Body of pancreas (tissue), 4 donors: ENCODE measurements around the gene FLRT3.

ENCODE experiments used
- POLR2A ChIP-seq, 3 donors: fragments of 450-650 bp; IDR thresholded peaks; one replicate each; pipeline ENCODE4 v1.6.1; 2016; ENCODE audit warnings: antibody characterized with exemption in 3 of 3, mild to moderate bottlenecking in 2 of 3
- TF ChIP-seq, protein P1 (sequence below), 7 experiments: fragments of 450-650 bp in 4 of 7; fragments of 200-600 bp in 3 of 7; sonication (generic) in 3 of 7; IDR thresholded peaks; one replicate each; pipeline ENCODE4 v1.5.1; 2016 to 2019; ENCODE audit warnings: antibody characterized with exemption in 7 of 7

DNA sequence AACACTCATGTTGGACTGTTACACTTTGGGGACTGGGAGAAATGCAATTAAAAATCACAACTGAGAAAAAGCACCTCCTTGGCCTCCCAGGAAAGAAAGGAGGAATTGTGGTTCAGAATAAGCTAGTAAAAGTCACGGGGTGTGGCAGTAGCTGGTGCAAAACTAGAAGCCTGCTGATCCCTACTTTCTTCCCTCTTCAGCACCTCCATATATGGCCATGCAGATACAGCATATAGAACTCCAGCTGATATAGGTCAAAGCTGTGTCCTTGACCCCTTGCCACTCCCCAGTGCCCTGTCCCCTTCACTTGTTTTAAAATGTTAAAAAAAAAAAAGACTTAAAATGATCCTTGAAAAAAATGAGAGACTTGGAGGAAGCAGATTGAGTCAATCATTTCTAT, 5.5 kb upstream of the FLRT3 start:
- TF ChIP-seq POLR2A (IDR thresholded peaks at IDR 0.05), result no peak
- TF ChIP-seq, protein P1, sequence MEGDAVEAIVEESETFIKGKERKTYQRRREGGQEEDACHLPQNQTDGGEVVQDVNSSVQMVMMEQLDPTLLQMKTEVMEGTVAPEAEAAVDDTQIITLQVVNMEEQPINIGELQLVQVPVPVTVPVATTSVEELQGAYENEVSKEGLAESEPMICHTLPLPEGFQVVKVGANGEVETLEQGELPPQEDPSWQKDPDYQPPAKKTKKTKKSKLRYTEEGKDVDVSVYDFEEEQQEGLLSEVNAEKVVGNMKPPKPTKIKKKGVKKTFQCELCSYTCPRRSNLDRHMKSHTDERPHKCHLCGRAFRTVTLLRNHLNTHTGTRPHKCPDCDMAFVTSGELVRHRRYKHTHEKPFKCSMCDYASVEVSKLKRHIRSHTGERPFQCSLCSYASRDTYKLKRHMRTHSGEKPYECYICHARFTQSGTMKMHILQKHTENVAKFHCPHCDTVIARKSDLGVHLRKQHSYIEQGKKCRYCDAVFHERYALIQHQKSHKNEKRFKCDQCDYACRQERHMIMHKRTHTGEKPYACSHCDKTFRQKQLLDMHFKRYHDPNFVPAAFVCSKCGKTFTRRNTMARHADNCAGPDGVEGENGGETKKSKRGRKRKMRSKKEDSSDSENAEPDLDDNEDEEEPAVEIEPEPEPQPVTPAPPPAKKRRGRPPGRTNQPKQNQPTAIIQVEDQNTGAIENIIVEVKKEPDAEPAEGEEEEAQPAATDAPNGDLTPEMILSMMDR (IDR thresholded peaks at IDR 0.05), result no peak
